Effector CD4-positive, alpha-beta T cell (primary cell): ENCODE results near the gene GABBR2.
"Not testable (repeated sequence)": the region's sequence is repeated elsewhere in the genome, so short reads cannot be mapped to it uniquely, and the experiment has no call there.

ENCODE experiments used
- DNase-seq: peaks from one replicate; pipeline ENCODE4 v3.0.0-alpha.2; 2020

GABBR2 gene

GRCh38 chr9:98468567-98469239 lies 240.0 kb downstream of the GABBR2 start:
- no peak for DNase-seq

GRCh38 chr9:98465799-98466198 lies 242.9 kb downstream of the GABBR2 start:
- DNase-seq, result no peak

- DNase-seq, result not testable (repeated sequence)
Measured at GRCh38 chr9:98464156-98464690, 244.5 kb downstream of the GABBR2 start.

GRCh38 chr9:98462310-98462709 lies 246.4 kb downstream of the GABBR2 start:
- DNase-seq, result no peak

GRCh38 chr9:98460704-98461103 lies 248.0 kb downstream of the GABBR2 start:
- no peak for DNase-seq

GRCh38 chr9:98457726-98458370 lies 250.9 kb downstream of the GABBR2 start:
- DNase-seq, result no peak

GRCh38 chr9:98456156-98456613 lies 252.6 kb downstream of the GABBR2 start:
- DNase-seq, result no peak

- no peak for DNase-seq
Measured at GRCh38 chr9:98455256-98456155, 253.2 kb downstream of the GABBR2 start.

GRCh38 chr9:98453589-98454311 lies 255.0 kb downstream of the GABBR2 start:
- no peak for DNase-seq

GRCh38 chr9:98451576-98451975 lies 257.2 kb downstream of the GABBR2 start:
- DNase-seq, result no peak

GRCh38 chr9:98450496-98450895 lies 258.2 kb downstream of the GABBR2 start:
- DNase-seq, result no peak

- DNase-seq, result no peak
Measured at GRCh38 chr9:98449871-98450270, 258.9 kb downstream of the GABBR2 start.

GRCh38 chr9:98445576-98445975 lies 263.2 kb downstream of the GABBR2 start:
- no peak for DNase-seq

GRCh38 chr9:98444601-98445000 lies 264.1 kb downstream of the GABBR2 start:
- DNase-seq, result no peak

GRCh38 chr9:98442541-98442940 lies 266.2 kb downstream of the GABBR2 start:
- no peak for DNase-seq

- DNase-seq, result no peak
Measured at GRCh38 chr9:98442114-98442513, 266.6 kb downstream of the GABBR2 start.

GRCh38 chr9:98438666-98439065 lies 270.1 kb downstream of the GABBR2 start:
- no peak for DNase-seq

GRCh38 chr9:98437458-98438034 lies 271.2 kb downstream of the GABBR2 start:
- no peak for DNase-seq

GRCh38 chr9:98432960-98433359 lies 275.8 kb downstream of the GABBR2 start:
- DNase-seq, result no peak

- DNase-seq, result no peak
Measured at GRCh38 chr9:98432134-98432533, 276.6 kb downstream of the GABBR2 start.

- DNase-seq, result no peak
Measured at GRCh38 chr9:98430535-98431292, 278.0 kb downstream of the GABBR2 start.
